WERI-Rb-1 (cell line): ENCODE measurements around the gene WDR45.

ENCODE experiments used
- DNase-seq: peaks from one replicate; pipeline ENCODE4 v3.0.0-alpha.2; 2020
- H3K27ac ChIP-seq: fragments of 250-450 bp; sonication (Bioruptor Pico); 2 replicates; pipeline ENCODE4 v1.5.1; 2020; ENCODE audit warnings: mild to moderate bottlenecking, moderate library complexity
- H3K27me3 ChIP-seq: fragments of 250-450 bp; sonication (Bioruptor Pico); 2 replicates; pipeline ENCODE4 v1.5.1; 2021; ENCODE audit warnings: mild to moderate bottlenecking, low read depth, moderate library complexity; ENCODE audit not compliant: insufficient read depth, severe bottlenecking
- H3K36me3 ChIP-seq: fragments of 250-450 bp; sonication (Bioruptor Pico); 2 replicates; pipeline ENCODE4 v1.5.1; 2020; ENCODE audit warnings: mild to moderate bottlenecking, moderate library complexity
- H3K4me3 ChIP-seq: 2 replicates; pipeline ENCODE4 v1.5.1; 2011; ENCODE audit warnings: low read depth, mild to moderate bottlenecking, control low read depth, low read length
- H3K9me3 ChIP-seq: fragments of 250-450 bp; sonication (Bioruptor Pico); 2 replicates; pipeline ENCODE4 v1.5.1; 2021; ENCODE audit warnings: mild to moderate bottlenecking, moderate library complexity; ENCODE audit not compliant: severe bottlenecking
- TF ChIP-seq, protein P1 (sequence below): IDR thresholded peaks from 2 replicates; pipeline ENCODE4 v1.5.1; 2011; ENCODE audit warnings: low read depth, mild to moderate bottlenecking, control low read depth, inconsistent platforms, low read length

The WDR45 gene

DNA sequence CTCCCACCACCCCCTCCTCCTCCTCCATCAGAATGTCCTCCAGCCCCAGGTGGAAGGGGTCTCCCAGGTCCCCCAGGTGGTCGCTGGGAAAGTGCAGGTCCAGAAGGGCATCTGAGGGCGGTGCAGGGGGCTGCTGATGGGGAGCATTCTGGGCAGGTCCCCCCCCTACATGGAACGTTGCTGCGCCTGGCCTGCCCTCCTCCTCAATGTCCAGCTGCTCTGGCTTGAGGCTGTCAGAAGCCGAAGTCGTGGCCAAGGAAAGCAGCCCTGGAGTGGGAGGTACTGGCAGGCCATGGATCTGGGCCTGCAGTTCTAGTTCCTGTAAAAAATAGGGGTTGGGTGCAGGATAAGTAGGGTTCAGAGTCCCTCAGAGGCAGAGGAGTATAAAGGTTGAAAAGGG is 49.4 kb downstream of the WDR45 start:
- Histone ChIP-seq H3K27me3 (peaks cover 3% of the 10 kb centered on the region), H3K4me3 (no peak overlapping the region), H3K27ac (no peak overlapping the region), H3K9me3 (no peaks in the 10 kb centered on the region), H3K36me3 (peaks cover 2% of the 10 kb centered on the region; the same call in 1 of the 2 replicates)
- no peak for DNase-seq
- TF ChIP-seq, protein P1, sequence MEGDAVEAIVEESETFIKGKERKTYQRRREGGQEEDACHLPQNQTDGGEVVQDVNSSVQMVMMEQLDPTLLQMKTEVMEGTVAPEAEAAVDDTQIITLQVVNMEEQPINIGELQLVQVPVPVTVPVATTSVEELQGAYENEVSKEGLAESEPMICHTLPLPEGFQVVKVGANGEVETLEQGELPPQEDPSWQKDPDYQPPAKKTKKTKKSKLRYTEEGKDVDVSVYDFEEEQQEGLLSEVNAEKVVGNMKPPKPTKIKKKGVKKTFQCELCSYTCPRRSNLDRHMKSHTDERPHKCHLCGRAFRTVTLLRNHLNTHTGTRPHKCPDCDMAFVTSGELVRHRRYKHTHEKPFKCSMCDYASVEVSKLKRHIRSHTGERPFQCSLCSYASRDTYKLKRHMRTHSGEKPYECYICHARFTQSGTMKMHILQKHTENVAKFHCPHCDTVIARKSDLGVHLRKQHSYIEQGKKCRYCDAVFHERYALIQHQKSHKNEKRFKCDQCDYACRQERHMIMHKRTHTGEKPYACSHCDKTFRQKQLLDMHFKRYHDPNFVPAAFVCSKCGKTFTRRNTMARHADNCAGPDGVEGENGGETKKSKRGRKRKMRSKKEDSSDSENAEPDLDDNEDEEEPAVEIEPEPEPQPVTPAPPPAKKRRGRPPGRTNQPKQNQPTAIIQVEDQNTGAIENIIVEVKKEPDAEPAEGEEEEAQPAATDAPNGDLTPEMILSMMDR = no peak

DNA sequence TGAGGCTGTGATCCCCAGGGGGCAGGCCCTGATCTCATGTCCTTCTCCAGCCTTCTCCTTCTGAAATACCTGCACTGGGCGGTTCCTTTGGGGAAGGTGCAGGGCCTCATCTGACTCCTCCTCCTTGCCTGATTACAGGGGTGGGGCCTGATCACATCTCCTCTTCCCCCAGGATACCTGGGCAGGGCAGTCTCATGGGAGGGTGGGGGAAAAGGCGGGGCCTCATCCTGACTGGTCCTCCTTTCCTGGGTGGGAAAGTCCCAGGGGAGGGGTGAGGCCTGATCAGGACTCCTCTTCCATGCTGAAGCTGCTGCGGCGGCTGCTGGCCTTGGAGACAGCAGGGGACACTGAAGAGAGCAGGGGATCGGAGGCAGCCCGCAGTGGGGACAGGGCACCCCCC is 49.8 kb downstream of the WDR45 start:
- DNase-seq = no peak
- no peak overlapping the region for H3K4me3 ChIP-seq
- H3K27ac ChIP-seq = no peak overlapping the region
- TF ChIP-seq, protein P1 = no peak
- H3K27me3 ChIP-seq = peaks cover 3% of the 10 kb centered on the region
- H3K36me3 ChIP-seq = peaks cover 2% of the 10 kb centered on the region; the same call in 1 of the 2 replicates
- no peaks in the 10 kb centered on the region for H3K9me3 ChIP-seq
